Astrocyte (in vitro differentiated cells and primary cell): Measurements from ENCODE around the gene TUBA4B.

Experiments used
- EZH2 ChIP-seq: IDR thresholded peaks from 2 replicates; pipeline ENCODE4 v1.6.1; 2012; ENCODE audit warnings: mild to moderate bottlenecking, low read length, inconsistent platforms; ENCODE audit not compliant: insufficient read depth
- TF ChIP-seq, protein P1 (sequence below): IDR thresholded peaks from 2 replicates; pipeline ENCODE4 v1.5.1; 2011; ENCODE audit warnings: low read depth, mild to moderate bottlenecking, inconsistent platforms, low read length, moderate library complexity; ENCODE audit not compliant: insufficient read depth

DNA sequence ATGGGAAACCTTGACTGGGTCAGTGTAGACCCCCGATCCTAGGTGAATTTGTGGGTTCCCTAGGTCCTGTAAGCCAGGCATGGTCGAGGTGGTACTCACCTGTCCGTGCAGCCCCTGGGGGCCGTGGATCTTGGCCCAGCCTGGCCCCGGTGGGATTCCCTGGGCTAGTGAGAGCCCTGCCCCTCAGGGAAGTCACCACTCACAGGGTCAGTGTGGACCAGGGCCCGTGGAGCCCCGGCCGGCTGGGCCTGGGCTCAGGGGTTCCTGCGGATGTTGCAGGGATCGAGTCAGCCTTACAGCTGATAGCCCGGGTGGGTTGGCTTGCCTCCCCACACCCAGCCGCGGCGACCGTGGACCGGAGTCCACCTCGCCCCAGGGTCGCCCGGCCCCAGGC is 24.1 kb upstream of the TUBA4B start:
- TF ChIP-seq, protein P1, sequence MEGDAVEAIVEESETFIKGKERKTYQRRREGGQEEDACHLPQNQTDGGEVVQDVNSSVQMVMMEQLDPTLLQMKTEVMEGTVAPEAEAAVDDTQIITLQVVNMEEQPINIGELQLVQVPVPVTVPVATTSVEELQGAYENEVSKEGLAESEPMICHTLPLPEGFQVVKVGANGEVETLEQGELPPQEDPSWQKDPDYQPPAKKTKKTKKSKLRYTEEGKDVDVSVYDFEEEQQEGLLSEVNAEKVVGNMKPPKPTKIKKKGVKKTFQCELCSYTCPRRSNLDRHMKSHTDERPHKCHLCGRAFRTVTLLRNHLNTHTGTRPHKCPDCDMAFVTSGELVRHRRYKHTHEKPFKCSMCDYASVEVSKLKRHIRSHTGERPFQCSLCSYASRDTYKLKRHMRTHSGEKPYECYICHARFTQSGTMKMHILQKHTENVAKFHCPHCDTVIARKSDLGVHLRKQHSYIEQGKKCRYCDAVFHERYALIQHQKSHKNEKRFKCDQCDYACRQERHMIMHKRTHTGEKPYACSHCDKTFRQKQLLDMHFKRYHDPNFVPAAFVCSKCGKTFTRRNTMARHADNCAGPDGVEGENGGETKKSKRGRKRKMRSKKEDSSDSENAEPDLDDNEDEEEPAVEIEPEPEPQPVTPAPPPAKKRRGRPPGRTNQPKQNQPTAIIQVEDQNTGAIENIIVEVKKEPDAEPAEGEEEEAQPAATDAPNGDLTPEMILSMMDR: no peak
- TF ChIP-seq EZH2: no peak
